GM20000 (cell line): Measurements from ENCODE around the gene CLIC6.

Experiments used
- DNase-seq: peaks from one replicate; pipeline ENCODE4 v3.0.0; 2012; ENCODE audit warnings: low spot score
- TF ChIP-seq, protein P1 (sequence below): IDR thresholded peaks from 2 replicates; pipeline ENCODE4 v1.5.1; 2012; ENCODE audit warnings: mild to moderate bottlenecking, control low read depth; ENCODE audit errors: extremely low read depth, missing control alignments

CLIC6 gene

DNA sequence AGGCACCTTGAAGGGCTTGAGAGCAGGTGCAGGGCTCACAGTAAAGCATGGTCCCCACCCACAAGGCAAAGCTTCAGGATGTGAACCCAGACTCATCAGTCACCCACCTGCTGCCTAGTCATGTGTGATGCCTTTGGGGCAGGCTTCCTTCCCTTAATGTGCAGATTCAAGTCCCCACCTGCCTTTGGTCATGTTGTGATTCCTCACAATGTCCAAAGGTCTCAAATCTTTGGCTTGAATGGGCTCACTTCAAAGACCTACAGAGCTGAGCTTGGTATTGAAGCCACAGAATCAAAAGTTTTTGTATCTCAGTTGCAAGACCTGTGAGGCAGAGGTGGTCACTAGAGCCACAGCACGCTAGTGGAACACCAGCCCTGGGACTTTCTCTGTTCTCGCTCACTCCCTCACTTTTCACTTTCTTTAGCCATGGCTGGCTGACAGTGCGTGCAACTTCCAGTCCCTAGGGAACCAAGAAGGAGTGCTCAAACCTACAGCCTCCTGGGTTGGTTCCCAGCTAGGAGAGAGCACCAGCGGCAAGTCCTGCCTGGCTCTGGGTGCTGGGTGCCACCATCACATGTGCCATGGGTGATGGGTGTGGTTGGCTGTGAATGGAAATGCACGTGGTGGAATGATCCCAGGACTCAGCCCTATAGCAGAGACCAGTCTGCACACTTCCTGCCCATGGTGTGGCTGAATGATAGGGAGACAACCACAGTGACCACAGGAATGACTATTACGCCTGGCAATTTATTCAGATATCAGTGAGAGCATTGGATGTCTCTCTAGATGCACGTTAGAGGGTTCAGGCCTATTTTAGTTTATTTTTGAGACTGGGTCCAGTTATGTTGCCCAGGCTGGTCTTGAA, 26.4 kb upstream of the CLIC6 start:
- TF ChIP-seq, protein P1, sequence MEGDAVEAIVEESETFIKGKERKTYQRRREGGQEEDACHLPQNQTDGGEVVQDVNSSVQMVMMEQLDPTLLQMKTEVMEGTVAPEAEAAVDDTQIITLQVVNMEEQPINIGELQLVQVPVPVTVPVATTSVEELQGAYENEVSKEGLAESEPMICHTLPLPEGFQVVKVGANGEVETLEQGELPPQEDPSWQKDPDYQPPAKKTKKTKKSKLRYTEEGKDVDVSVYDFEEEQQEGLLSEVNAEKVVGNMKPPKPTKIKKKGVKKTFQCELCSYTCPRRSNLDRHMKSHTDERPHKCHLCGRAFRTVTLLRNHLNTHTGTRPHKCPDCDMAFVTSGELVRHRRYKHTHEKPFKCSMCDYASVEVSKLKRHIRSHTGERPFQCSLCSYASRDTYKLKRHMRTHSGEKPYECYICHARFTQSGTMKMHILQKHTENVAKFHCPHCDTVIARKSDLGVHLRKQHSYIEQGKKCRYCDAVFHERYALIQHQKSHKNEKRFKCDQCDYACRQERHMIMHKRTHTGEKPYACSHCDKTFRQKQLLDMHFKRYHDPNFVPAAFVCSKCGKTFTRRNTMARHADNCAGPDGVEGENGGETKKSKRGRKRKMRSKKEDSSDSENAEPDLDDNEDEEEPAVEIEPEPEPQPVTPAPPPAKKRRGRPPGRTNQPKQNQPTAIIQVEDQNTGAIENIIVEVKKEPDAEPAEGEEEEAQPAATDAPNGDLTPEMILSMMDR = no peak
- DNase-seq = peak; percentile 46

DNA sequence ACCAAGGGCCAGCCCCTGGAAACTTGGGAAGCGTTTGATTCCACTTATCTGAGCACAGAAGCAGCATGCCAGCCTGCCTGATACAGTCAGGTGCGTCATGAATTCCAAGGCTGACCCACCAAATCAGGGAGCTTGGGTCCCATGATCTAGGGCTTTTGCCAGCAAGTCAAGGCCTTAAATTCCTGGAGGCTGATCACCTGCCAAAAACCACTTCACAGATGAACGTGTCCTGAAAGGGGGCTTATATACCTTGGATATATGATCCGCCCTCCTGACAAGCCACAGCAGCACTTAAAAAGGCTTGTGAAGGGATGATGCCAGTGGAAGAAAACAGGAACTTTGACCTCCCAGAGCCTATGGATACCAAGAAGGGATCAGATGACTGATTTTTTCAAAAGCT, 24.0 kb upstream of the CLIC6 start:
- no peak for DNase-seq
- TF ChIP-seq, protein P1 = no peak

DNA sequence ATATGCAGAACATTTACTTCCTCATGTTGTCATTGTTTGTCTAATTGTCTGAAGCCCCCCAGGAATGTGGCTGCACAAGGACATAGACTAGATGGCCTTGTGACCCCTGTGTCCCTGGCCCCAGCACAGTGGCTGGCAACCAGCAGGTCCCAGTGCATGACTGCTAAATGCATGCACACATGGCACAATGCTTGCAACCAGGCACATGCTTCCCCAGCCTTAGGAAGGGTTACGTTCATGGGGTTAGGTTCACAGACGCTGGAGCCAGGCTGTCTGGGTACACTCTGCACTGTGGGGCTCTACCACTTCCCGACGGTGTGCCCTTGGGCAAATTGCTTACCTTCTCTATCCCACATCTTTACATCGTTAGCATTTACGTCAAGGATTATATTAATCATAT, 21.2 kb upstream of the CLIC6 start:
- DNase-seq = no peak
- TF ChIP-seq, protein P1 = no peak

DNA sequence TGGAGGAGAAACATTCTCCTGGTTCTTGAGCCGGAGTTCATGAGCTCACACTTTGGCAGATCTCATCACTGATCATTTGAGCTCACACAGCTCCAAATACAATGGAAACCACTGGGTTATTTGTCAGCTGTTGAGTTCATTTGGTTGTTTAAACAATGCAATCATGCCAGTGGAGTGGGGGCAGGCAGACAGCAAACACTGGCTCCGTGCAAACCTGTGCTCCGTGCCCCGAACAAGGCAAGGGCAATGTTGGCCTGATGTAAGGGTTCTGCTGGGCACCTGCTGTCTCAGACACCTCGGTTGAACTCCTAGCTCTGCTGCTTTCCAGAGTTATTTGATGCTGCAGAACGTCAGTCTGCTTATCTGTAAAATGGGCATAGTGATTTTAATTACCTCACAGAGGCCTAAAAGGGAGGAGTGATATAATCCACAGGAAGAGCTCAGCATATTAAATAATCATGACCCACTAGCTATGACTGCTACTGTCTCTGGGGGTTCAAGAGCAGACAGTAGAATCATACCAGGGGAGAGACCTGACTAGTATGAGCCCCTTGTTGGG, 20.0 kb upstream of the CLIC6 start:
- TF ChIP-seq, protein P1 = no peak
- no peak for DNase-seq

DNA sequence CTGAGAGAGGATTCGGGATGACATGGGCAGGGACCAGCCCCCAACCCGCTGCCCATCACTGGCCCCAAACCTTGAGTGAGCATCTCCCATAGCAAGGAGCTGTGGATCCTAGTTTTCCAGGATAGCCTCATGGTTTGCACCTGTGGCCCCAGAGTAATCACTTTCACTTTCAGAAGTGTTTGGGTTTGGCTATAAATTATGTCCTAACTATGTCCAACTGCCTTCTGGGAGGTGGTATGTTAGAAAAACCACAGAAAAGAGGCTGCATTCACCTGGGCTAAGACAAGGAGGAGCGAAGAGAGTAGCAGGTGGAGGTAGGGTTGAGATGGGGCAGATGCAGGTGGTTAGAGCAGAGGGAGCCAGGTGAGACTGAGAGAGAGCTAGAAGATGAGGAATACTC, 19.4 kb upstream of the CLIC6 start:
- TF ChIP-seq, protein P1 = no peak
- DNase-seq = no peak

DNA sequence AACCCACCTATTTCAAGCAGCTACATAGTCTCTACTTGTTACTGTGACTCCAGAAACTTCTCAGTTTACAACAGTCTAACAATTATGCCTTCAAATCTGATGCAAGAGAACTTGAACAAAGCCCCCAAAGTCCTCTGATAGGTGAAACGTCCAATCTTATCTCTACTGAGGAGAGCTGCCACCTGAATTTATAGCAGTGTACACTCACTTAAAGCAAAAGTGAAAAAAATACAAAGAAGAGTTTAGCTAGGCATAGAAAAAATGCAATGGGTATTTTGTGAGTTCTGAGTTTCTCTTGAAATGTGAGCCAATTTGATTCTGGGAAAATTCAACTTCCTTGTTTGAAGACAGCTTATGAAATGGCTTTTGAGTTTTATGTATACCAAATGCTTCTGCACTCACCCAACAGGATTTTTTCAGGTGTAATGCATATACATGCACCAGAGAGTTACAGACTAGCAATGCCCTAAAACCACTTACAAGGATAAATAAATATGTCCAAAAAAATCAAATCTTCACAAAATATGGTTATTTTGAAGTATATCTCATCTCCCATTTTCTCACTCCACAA, 17.8 kb upstream of the CLIC6 start:
- TF ChIP-seq, protein P1 = no peak
- DNase-seq = no peak

DNA sequence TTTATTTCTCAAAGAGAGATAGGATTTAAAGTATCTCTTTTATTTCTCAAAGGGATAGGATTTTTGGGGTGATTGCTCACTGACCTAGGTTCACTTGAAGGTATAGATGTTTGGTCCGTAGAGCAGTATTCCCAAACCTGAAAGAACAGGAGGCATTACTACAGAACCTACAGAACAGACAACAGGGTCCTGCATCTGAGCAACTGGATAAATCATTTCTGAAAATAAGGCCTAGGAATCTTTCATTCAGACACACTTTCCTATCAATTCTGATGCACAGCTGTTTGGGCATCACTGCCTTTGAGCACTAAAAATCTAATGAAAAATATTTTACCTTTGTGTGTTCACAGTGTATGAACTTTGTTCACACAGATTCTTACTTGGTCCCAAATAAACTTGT, 17.2 kb upstream of the CLIC6 start:
- no peak for DNase-seq
- TF ChIP-seq, protein P1 = no peak
